GM19240 (cell line): ENCODE data around the gene C2CD4B.

ENCODE experiments used
- DNase-seq: peaks from one replicate; pipeline ENCODE4 v3.0.0; 2011; ENCODE audit warnings: low spot score; ENCODE audit not compliant: insufficient read length

Gene C2CD4B

DNA sequence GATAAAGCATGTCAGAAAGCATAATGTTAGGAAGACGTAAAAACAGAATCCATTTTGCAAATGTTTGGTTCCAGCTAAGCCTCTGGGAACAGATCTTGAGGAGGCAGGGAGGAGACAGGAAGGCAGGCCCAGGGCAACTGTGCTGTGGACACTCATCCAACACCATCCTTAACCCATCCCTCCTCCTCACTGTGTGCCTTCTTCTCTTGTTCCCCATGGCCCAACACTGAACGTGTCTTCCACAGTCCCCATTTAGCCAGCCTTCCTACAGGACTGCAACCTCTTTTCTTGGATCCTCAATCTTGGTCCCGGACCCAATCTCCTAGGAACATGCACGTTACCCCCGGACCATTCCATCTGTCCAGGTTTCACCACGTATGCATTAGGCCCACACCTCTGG lies 15.4 kb downstream of the C2CD4B start:
- DNase-seq, result no peak

DNA sequence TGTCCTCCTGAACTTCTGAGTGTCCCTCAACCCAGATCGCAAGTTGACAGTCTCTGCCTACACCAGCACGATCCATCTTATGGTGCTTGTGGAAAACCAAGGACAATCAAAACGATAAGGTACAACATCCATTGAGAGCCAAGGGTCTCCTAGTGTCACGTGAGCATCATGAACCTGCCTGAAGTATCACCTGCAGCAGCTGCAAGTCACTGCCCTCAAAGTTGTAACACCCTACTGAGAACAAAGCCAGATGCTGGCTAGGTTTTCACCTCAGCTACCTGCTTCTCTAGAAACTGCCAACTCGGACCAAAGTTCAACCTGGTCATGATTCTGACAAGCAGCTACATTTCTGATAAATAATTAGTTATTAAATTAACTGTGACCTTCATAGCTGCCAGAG lies 17.5 kb downstream of the C2CD4B start:
- DNase-seq, result no peak

DNA sequence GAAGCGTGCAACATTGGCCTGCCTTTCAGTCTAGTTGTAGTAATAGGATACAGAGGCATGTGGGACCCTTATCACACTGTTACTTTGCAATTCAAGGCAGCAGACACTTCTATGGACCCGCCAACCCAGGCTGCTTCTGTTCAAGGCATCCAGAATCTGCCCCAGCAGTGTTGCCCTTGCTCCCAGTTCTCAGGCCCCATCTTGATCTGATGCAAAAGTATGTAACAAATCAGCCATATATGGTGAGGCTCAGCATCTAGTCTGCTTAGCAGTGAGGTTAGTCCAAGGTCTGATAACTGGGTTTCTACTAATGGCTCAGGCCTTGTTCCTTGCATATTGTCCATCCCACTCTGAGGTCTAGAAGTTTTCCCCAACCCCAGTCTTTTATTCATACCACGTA lies 17.9 kb downstream of the C2CD4B start:
- DNase-seq, result no peak

DNA sequence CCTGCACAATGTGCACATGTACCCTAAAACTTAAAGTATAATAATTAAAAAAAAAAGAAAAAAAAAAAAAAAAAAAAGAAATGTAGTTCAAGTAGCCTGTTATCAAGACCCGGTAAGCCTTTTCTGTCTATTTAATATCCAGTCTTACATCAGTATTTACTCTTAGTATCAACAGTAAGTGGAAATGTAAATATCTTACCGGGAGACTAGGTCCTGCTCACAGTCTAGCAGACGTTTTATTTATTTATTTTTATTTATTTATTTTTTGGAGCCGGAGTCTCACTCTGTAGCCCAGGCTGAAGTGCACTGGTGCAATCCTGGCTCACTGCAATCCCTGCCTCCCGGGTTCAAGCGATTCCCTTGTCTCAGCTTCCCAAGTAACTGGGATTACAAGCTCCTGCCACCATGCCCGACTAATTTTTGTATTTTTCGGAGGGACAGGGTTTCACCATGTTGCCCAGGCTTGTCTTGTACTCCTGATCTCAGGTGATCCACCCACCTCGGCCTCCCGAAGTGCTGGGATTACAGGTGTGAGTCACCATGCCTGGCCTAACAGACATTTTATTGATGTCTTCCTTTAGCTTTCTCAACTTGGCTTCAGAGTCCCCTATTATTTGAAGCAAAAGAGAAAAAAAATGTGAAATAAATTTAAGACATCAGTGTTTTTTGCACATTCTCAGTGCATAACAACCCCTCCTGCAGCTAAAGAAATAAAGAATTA lies 19.9 kb downstream of the C2CD4B start:
- no peak for DNase-seq

DNA sequence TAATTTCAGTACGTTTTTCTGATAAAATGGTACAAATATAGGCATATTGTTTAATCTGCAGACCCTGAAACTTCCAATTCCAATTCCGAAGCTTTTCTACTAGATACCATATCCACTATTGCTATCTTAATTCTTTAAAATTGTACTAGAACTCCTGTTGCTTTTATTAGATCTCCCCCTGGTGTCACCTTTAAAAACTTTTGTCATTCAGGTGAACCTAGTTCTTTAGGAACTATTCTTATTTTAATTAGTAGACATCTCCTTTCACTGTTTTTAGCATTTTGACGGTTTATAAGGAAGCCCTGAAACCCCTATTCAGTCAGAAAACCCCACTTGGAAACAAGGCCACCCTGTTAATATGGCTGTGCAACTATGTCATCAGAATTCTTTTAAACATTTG lies 22.3 kb downstream of the C2CD4B start:
- DNase-seq, result no peak

DNA sequence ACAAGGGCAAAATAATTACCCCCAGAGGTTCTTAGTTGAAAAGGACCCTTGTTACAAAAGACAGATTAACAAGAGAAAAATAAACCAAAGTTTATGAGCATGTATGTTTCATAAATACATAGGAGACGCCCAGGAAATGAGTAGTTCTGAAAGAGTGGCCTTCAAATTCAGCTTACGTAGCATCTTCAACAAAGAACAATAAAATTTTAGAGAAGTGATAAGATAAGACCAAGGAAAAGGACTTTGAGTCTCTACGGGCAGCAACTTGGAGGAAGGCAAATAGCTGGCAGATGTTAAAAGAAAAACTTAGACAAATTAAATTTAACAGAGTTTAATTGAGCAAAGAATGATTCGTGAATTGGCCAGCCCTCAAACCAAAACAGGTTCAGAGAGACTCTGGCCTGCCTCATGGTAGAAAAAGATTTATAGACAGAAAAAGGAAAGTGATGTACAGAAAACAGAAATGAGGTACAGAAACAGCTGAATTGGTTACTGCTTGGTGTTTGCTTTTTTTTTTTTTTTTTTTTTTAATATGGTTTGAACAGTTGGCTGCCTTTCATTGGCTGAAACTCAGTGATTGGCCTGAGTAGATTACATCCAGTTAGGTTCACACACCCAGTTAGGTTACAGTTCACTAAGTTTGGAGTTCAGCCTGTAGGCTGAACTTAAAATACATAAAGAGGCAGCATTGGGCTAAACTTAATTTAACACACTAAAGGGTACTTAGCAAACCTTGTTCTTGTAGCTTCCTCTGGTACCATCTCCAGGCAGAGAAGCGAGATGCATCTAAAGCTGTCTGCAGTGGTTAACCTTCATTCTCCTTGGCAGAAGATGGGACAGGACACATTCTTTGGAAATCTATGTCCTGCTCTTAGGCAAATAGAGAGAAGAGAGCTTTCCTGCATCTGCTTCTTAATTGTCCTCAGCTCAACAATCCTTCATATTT lies 23.2 kb downstream of the C2CD4B start:
- DNase-seq, result no peak

DNA sequence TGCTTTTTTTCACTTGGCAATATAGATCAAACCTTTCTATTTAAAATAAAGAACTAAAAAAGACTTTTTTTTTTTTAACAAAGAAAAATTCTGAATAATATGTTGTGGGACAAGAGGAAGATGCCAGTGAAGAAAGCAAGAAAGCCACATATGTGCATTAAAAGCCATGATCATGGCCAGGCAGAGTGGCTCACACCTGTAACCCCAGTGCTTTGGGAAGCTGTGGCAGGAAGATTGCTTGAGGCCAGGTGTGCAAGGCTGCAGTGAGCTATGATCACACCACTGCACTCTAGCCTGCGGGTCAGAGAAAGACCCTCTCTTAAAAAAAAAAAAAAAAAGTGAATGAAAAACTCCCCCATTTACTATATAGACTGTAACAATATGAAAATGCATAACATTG lies 23.9 kb downstream of the C2CD4B start:
- DNase-seq, result no peak

DNA sequence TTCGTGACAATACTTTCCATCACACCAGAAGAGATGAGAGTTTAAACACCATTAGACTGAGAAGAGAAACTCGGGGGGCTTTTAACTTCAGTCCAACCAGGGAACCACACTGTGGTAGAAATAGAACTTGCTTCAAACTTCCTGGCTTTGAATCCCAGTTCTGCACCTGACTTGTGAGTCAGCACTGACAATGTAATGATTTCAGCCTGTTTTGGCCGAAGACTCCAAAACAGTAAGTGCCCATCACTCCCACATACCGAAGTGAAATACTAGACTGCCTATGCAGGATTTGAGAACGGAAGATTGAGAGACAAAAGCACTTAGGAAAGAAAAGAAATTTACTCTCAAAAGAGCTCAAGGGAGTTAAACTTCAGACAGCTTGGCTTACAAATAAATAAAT lies 27.0 kb downstream of the C2CD4B start:
- no peak for DNase-seq

DNA sequence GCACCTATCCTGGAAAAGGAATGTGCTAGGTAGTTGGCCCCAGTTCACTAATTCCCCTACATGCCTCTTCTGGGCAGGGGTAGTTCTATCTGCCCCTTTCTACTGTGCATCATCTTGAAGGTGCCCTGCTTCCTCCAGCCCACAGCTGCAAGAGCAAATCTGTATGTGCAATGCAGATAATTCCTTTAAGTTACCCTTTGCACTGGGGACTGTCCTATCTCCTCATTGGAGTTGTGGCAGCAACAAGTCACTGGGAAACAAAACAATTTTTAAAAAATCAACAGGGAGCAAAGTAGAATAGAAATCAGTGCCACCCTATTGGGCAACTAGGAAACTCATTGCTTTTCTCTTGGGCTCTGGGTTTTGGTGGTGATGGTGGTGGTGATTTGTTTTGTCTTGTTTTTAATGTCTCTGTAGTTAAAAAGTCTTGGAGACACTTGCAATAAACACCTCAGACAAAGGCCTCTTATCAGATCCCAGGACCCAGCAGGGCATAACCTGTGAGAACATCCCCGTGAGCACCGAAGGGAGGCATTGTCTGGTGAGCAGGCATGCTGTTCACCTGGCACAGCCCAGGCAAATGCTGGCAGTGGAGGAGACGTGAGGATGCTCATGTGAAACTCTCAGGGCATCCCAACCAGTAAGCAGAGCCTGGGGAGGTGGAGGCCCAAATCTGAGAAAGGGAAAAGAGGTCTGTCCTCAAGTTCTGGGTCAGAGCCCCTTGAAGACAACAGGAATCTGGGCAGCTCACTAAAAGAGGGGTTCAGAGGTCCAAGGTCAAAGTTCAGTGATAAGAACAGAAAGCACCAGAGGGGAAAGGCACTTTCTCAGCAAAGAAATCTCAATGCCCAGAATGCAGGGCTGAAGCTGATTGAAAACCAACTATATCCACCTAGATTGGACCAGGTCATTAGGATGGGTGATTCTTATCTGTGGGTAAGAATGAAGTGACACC lies 27.9 kb downstream of the C2CD4B start:
- no peak for DNase-seq

DNA sequence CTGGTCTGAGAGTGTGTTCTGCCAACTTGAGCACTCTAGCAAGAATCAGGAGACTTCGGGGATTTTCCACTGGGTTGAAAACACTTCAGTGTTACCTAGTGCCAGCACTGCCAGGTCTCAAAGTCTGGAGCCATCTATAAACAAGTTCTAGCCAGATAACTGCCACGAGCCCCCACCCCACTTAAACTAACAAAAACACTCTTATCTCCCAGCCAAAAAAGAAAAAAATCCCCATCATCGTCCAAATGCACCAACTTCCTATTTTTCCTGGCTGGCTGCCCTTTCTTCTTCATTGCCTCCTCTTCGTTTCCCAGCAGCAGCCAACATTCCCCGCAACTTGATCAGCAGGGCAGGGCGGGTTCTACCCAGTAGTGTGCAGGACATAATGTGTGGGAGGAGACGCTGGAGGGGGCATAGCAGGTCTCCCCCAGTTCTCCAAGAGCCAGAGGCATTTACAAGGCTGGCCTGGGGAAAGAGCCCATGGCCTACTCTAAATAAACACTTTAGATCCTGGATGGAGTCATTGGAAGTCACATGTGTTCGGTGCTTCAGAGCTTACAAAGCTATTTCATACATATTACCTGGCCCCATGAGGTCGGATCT lies 29.5 kb downstream of the C2CD4B start:
- no peak for DNase-seq

DNA sequence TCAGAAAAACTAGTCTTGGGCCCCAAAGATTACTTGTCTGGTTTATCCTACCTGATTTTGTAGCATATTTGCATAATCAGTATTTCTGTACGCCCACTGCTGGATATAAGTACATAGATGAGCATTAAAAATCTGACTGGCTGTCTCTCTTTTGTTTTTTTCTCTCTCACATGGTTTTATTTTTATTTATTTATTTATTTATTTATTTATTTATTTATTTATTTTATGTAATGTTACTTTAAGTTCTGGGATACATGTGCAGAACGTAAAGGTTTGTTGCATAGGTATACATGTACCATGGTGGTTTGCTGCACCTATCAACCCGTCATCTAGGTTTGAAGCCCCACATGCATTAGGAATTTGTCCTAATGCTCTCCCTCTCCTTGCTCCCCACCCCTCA lies 31.9 kb downstream of the C2CD4B start:
- no peak for DNase-seq

DNA sequence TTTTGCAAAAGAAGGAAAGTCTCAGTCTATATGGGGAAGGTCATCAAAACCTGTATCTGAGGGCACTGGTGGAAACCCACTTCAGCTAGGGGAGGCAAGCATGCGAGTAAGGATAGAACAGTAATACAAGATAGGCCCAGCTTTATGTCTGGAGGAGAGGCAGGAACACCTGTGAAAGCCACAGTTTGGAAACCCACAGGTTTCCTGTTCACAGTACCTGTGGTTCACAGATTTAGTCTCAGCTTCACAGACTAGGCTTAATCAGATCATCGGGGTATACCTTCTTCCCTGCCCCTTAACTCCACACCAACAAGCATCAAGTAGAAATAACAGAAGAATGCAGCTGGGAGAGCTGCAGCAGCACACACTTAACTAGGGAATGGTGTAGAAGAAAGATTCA lies 36.2 kb downstream of the C2CD4B start:
- no peak for DNase-seq

DNA sequence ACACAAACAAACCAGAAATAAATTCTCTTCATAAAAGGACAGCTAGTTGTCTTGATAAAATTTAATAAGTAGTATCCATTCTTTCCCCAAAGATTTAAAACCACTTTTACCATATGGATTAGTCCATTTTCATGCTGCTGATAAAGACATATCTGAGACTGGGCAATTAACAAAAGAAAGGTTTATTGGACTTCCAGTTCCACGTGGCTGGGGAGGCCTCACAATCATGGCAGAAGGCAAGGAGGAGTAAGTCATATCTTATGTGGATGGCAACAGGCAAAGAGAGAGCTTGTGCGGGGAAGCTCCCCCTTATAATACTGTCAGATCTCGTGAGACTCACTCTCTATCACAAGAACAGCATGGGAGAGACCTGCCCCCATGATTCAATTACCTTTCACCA lies 38.7 kb downstream of the C2CD4B start:
- DNase-seq, result no peak

DNA sequence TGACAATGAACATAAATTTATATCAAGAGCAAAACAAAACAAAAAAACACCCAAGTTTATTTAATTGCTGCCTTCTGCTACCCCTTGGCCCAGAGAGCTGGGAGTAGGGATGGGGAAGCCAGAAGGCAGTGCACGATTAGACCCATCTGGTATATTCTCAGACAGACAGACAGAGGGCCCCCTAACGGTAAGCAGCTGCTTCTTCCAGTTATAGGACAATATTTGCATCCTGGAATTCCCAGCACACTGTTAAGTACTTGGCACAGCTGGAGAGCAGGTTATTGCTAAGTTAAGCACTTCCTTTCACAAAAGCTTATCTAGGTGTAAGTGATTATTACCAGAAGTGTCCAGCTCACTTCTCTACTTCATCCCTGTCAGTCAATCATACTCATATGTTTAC lies 39.3 kb downstream of the C2CD4B start:
- DNase-seq, result no peak

DNA sequence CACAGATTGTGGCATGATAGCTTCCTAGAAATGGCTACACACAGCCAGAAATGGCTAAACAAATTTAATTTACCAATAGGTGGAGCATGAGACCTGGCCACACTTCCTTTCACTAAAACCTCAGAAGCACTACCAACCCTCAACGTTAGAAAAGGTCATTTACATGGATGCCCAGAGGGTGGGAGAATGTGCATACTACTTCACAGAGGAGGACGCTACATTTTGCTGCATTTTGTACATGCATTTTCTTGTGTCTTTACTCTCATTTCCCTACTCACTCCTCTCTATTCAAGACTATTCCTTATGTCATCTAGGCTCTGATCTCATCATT lies 40.1 kb downstream of the C2CD4B start:
- no peak for DNase-seq

DNA sequence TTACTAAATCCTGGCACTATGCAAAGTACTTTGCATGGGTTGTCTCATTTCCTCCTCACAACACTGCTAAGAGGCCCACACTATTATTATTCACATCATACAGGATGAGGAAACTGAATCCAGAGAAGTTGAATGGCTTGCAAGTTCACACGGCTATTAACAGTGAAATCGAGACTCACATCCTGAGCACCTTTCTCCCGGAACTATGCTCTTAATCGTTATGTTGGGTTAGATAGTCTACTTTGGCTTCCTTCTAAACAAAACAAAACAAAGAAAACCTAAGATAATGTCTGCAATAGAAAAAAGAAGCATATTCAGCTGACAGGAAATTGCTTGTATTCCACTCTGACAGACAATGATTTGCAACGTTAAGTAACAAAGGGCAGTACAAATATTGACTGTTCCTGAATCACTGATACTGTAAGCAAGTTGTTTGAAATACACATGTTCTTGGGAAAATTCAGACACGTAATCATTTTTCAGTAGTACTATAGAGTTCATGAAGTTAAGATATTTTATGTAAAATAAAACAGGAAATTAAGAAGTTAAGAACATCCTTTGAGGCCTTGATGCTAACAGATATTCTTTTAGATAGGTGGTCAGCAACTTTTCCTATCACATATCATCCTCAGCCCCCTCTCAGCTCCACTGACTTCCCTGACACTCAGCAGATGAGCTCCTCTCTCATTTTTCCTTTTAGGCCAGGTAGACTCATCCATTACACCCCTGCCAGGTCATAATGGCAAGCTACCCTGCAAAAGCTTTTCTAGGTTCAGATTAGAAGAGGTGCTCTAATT lies 40.7 kb downstream of the C2CD4B start:
- DNase-seq, result no peak

DNA sequence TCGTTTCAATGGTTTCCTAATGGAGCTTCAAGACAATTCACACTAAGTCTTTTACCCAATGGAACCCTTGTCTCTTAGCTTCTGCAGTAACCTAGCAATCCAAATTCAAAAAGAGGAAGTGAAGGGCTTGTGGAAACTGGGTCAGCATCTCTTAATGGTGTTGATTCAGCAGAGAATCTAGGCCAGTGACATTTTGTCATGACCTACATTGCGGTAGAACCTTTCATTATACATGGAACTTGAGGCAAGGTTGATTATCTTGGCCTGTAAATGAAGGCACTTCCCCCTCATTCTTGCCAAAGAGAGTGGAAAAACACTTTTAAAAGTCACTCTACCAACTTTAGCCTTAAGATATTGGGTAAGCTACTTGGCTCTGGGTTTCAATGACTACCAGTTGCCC lies 42.8 kb downstream of the C2CD4B start:
- DNase-seq, result no peak

DNA sequence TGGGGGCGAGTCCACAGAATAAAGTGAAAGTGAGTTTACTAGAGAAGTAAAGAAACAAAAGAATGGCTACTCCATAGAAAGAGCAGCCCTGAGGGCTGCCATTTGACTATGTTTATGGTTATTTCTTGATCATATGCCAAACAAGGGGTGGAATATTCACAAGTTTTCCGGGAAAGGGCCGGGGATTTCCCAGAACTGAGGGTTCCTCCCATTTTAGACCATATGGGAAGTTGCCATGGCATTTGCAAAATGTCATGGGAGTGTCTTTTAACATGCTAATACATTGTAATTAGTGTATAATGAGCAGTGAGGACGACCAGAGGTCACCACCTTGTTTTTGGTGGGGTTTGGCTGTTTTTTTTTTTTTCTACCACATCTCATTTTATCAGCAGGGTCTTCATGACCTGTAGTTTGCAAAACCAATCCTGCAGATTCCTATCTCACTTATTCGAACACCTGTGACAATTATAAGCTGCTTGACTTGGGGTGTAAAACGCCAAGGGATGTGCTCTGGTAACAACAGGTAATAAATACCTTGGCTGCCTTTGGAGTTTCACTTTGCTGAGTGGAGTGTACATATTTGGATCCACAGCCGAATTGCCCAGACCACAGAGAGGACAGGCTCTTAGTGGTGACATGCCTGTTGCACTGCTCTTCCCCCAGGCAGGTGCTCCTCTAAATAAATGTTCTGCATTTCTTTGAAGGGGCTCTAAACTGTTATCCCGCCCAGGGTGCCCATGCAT lies 43.6 kb downstream of the C2CD4B start:
- DNase-seq, result no peak

DNA sequence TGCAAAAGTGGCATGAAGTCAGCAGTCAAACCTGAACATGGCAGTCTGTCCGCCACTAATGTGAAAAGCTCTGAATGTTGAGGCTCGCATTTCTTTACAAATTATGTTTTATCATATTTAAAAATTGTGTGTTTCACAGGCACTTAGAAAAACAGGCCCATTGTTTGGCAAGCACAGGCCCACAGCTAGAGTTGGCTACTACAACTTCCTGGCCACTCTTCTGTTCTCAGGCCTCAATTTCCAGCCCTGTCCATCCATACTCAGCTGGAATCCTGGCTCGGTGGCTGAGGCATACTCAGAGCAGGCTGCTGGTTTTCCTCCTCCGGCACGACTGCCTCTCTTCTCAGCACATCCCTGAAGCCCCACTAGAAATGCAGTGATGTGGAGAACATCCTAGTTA lies 44.3 kb downstream of the C2CD4B start:
- no peak for DNase-seq

DNA sequence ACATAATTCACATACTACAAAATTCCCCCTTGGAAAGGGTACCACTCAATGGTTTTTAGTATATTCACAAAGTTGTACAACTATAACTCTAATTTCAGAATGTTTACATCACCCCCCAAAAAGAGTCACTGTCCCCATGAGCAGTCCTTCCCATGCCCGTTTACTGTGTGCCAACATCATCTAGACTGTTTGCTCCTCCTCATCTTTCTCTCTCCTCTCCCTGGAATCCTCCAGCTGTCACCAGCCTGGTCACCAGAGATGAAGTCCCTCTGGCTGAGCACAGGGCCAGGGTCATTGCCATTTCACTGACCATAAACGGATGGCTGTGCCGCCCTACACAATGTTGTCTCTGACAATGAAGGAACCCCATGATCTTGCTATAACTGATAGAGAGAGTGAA lies 45.2 kb downstream of the C2CD4B start:
- no peak for DNase-seq
